Measurements from ENCODE around the gene STAB2. TPM values are rescaled to one million over a fixed set of nuclear protein-coding genes. Genes with fewer than 3 reads are reported as not detected.

The STAB2 gene
- total and polyA plus RNA-seq, 4 donors, result 3.4 to 42.6 (median 16.6) TPM

GRCh38 chr12:103803847-103804246 lies 216.8 kb downstream of the STAB2 start:
- Histone ChIP-seq H3K27ac (ENCODE audit: low read depth in 1 of 2, low read length in 2 of 2) (no peak overlapping the region), H3K36me3 (ENCODE audit: control insufficient read depth in 4 of 4, insufficient read depth in 3 of 4, low read depth in 1 of 4, low read length in 3 of 4) (peaks cover 0 to 2% (median 0%) of the 10 kb centered on the region in 4 donors), H3K9ac (ENCODE audit: low read depth in 1 of 2, low read length in 2 of 2) (no peak overlapping the region), H3K27me3 (ENCODE audit: control insufficient read depth in 4 of 4, insufficient read depth in 4 of 4, low read length in 3 of 4) (no peaks in the 10 kb centered on the region), H3K4me1 (ENCODE audit: control insufficient read depth in 4 of 4, insufficient read depth in 4 of 4, low read length in 3 of 4) (peaks cover 4 to 17% (median 16%) of the 10 kb centered on the region in 4 donors), H3K9me3 (ENCODE audit: control insufficient read depth in 4 of 4, low read length in 3 of 4) (no peaks in the 10 kb centered on the region), H3K4me3 (ENCODE audit: low read depth in 1 of 3, low read length in 3 of 3) (no peak overlapping the region)
- TF ChIP-seq MAX (IDR thresholded peaks at IDR 0.05) (no peak), ATF3 (IDR thresholded peaks at IDR 0.05) (no peak), HNF4A (conservative IDR thresholded peaks at IDR 0.05) (no peak), GABPA (IDR thresholded peaks at IDR 0.05 in 1 of 2, conservative IDR thresholded peaks at IDR 0.05 in 1 of 2) (no peak), FOXA2 (IDR thresholded peaks at IDR 0.05) (no peak)
- DNase-seq (ENCODE audit: low spot score), result no peak
- 95% methylated on average over 1 of the region's 1 CpG for WGBS

GRCh38 chr12:103805655-103806360 lies 218.7 kb downstream of the STAB2 start:
- Histone ChIP-seq H3K9me3 (ENCODE audit: control insufficient read depth in 4 of 4, low read length in 3 of 4) (no peaks in the 10 kb centered on the region), H3K27me3 (ENCODE audit: control insufficient read depth in 4 of 4, insufficient read depth in 4 of 4, low read length in 3 of 4) (no peaks in the 10 kb centered on the region), H3K9ac (ENCODE audit: low read depth in 1 of 2, low read length in 2 of 2) (no peak overlapping the region), H3K36me3 (ENCODE audit: control insufficient read depth in 4 of 4, insufficient read depth in 3 of 4, low read depth in 1 of 4, low read length in 3 of 4) (peaks cover 0 to 2% (median 0%) of the 10 kb centered on the region in 4 donors), H3K4me1 (ENCODE audit: control insufficient read depth in 4 of 4, insufficient read depth in 4 of 4, low read length in 3 of 4) (peaks cover 0 to 4% (median 3%) of the 10 kb centered on the region in 4 donors), H3K4me3 (ENCODE audit: low read depth in 1 of 3, low read length in 3 of 3) (no peak overlapping the region), H3K27ac (ENCODE audit: low read depth in 1 of 2, low read length in 2 of 2) (no peak overlapping the region)
- TF ChIP-seq REST (IDR thresholded peaks at IDR 0.05) (no peak), FOXA2 (IDR thresholded peaks at IDR 0.05) (no peak), CTCF (IDR thresholded peaks at IDR 0.05; ENCODE audit: low read depth, low read length, missing input control) (no peak), GABPA (IDR thresholded peaks at IDR 0.05 in 1 of 2, conservative IDR thresholded peaks at IDR 0.05 in 1 of 2) (no peak), ATF3 (IDR thresholded peaks at IDR 0.05) (no peak)
- DNase-seq (ENCODE audit: low spot score), result no peak
- WGBS, result 96% methylated on average over 5 of the region's 5 CpGs

- 86% methylated on average over 4 of the region's 4 CpGs for WGBS
- no peak overlapping the region for H3K4me3 ChIP-seq (ENCODE audit: low read depth in 1 of 3, low read length in 3 of 3)
- H3K27ac ChIP-seq (ENCODE audit: low read depth in 1 of 2, low read length in 2 of 2), result no peak overlapping the region
- no peaks in the 10 kb centered on the region for H3K4me1 ChIP-seq (ENCODE audit: control insufficient read depth in 4 of 4, insufficient read depth in 4 of 4, low read length in 3 of 4)
- H3K36me3 ChIP-seq (ENCODE audit: control insufficient read depth in 4 of 4, insufficient read depth in 3 of 4, low read depth in 1 of 4, low read length in 3 of 4), result peaks cover 0 to 2% (median 0%) of the 10 kb centered on the region in 4 donors
- no peaks in the 10 kb centered on the region for H3K27me3 ChIP-seq (ENCODE audit: control insufficient read depth in 4 of 4, insufficient read depth in 4 of 4, low read length in 3 of 4)
- H3K9me3 ChIP-seq (ENCODE audit: control insufficient read depth in 4 of 4, low read length in 3 of 4), result no peaks in the 10 kb centered on the region
- no peak for DNase-seq (ENCODE audit: low spot score)
- no peak overlapping the region for H3K9ac ChIP-seq (ENCODE audit: low read depth in 1 of 2, low read length in 2 of 2)
- TF ChIP-seq YY1 (IDR thresholded peaks at IDR 0.05) (no peak), RXRA (IDR thresholded peaks at IDR 0.05) (no peak), ZBTB33 (IDR thresholded peaks at IDR 0.05) (no peak), EGR1 (IDR thresholded peaks at IDR 0.05; ENCODE audit: low read depth in 2 of 2) (no peak), GABPA (IDR thresholded peaks at IDR 0.05 in 1 of 2, conservative IDR thresholded peaks at IDR 0.05 in 1 of 2) (no peak), NR2F2 (IDR thresholded peaks at IDR 0.05) (no peak), JUND (IDR thresholded peaks at IDR 0.05) (no peak), CTCF (IDR thresholded peaks at IDR 0.05; ENCODE audit: low read depth, low read length, missing input control) (no peak), ATF3 (IDR thresholded peaks at IDR 0.05) (no peak), FOXA2 (IDR thresholded peaks at IDR 0.05) (no peak)
These were observed 219.7 kb downstream of the STAB2 start for GRCh38 chr12:103806803-103807202.

All from liver (tissue), 9 donors.